Fibroblast of villous mesenchyme (primary cell): ENCODE data around the gene TUBA3C. TPM values are rescaled to one million over a fixed set of nuclear protein-coding genes. Genes with fewer than 3 reads are reported as not detected.
"Not testable (repeated sequence)": the region's sequence is repeated elsewhere in the genome, so short reads cannot be mapped to it uniquely, and the experiment has no call there.

Source experiments
- DNase-seq: peaks from one replicate; pipeline ENCODE4 v3.0.0-alpha.2; 2010; ENCODE audit warnings: low read depth
- H3K4me3 ChIP-seq: 2 replicates; pipeline ENCODE4 v1.5.1; 2011; ENCODE audit warnings: low read depth, mild to moderate bottlenecking, low read length
- total RNA-seq: library from RNA; depleted of rRNA; stranded (reverse); fragments of >200 nt; gene quantifications from 2 replicates; pipeline ENCODE4 v1.2.3, GENCODE V29; 2012
- TF ChIP-seq, protein P1 (sequence below): IDR thresholded peaks from 2 replicates; pipeline ENCODE4 v1.5.1; 2012; ENCODE audit warnings: low read depth, mild to moderate bottlenecking, low read length; ENCODE audit not compliant: insufficient read depth

Gene TUBA3C
- total RNA-seq, 1 donor, result not detected

DNA sequence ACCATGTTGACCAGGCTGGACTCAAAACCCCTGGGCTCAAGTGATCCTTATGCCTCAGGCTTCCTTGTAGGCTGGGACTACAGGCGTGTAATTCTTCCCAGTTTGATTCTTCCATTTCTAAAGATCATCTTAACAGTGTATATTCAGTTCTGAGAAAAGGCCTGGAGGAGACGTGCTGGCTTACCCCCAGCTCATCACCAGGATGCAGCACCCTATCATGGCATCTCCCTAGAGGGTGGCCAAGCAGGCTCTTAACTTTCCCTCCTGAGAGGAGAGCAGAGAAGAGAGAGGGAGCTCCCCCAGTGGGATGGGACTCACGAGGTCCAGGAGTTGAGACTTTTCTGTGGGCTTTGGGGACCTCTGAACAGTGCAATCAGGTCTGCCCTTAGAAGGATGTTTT lies 2.1 kb upstream of the TUBA3C start:
- TF ChIP-seq, protein P1, sequence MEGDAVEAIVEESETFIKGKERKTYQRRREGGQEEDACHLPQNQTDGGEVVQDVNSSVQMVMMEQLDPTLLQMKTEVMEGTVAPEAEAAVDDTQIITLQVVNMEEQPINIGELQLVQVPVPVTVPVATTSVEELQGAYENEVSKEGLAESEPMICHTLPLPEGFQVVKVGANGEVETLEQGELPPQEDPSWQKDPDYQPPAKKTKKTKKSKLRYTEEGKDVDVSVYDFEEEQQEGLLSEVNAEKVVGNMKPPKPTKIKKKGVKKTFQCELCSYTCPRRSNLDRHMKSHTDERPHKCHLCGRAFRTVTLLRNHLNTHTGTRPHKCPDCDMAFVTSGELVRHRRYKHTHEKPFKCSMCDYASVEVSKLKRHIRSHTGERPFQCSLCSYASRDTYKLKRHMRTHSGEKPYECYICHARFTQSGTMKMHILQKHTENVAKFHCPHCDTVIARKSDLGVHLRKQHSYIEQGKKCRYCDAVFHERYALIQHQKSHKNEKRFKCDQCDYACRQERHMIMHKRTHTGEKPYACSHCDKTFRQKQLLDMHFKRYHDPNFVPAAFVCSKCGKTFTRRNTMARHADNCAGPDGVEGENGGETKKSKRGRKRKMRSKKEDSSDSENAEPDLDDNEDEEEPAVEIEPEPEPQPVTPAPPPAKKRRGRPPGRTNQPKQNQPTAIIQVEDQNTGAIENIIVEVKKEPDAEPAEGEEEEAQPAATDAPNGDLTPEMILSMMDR, result no peak
- H3K4me3 ChIP-seq, result no peak overlapping the region
- DNase-seq, result no peak

DNA sequence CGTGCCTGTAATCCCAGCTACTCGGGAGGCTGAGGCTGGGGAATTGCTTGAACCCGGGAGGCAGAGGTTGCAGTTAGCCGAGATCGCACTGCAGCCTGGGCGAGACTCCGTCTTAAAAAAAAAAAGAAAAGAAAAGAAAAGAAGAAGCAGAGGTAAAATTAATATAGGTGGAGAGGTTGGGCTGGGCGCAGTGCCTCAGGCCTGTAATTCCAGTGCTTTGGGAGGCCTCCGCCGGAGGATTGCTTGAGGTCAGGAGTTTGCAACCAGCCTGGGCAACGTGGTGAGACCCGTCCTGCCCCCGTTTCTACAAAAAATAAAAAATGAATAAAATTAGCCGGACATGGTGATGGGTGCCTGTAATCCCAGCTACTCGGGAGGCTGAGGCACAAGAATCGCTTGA lies 912 bp upstream of the TUBA3C start:
- no peak overlapping the region for H3K4me3 ChIP-seq
- DNase-seq, result no peak
- TF ChIP-seq, protein P1, result no peak

DNA sequence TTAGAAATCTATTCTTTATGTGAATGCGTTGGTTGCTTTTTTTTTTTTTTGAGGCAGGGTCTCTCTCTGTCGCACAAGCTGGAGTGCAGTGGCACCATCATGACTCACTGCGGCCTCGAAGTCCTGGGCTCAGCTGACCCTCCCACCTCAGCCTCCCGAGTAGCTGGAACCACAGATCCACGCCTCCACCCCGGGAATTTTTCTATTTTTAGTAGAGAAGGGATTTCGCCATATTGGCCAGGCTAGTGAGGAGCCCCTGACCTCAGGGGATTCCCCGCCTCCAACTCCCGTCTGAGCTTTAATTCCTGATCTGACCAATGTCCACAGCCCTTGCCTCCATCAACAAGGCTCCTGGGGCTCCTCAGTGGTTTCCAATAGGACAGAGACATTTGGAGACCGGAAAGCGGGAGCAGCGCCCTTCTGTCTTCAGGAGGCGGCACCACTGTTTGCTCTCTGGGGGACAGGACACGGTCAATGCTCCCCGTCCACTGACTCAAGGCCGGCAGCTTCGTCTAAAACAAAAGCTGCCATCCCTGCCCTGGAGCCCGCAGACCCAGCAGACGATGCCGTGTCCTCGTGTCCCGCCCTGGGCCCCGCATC lies 503 bp downstream of the TUBA3C start:
- no peak for DNase-seq
- no peak overlapping the region for H3K4me3 ChIP-seq
- TF ChIP-seq, protein P1, result no peak

DNA sequence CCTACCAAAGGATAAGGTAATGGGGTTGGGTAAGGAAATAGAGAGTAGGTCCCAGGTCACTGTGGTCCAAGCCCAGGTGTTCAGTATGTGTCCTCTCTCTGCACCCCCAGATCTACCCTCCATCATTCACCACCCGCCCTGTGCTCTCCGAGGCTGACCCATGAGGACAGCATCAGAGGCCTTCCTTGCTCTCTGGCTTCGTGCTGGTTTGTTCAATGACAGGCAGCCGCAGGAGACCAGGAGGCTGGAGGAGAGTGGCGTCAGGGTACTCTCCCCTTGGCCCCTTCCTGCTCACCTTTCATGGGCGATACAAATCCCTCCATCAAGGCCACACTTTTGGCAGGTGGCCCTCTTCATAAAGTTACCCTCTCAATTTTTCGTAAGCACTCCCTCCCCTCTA lies 1.7 kb downstream of the TUBA3C start:
- TF ChIP-seq, protein P1, result no peak
- DNase-seq, result no peak
- H3K4me3 ChIP-seq, result no peak overlapping the region

DNA sequence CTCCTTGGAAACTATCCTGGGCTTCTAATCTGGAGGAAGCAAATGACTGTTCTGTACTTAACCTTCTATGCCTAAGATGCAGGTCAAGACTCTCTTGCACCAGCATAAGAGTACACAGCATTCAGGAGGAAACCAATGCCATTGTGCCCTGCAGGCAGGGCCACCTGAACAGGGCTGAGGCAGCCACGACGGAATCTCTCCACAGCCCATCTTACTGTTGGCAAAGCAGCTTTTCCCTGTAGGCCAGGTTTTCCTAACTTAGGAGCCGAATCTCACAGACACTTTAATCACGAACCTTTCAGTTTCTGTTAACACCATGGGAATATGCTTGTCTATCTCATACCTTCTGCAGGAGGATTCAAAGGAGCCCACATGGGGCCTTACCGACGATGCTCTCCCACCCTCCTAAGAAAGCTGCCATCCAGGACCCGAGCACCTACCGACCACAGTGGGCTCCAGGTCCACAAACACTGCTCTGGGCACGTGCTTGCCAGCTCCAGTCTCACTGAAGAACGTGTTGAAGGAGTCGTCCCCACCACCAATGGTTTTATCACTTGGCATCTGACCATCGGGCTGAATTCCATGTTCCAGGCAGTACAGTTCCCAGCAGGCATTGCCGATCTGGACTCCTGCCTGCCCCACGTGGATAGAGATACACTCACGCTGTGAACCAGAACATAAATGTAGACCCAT lies 2.6 kb downstream of the TUBA3C start:
- no peak overlapping the region for H3K4me3 ChIP-seq
- no peak for DNase-seq
- TF ChIP-seq, protein P1, result no peak

DNA sequence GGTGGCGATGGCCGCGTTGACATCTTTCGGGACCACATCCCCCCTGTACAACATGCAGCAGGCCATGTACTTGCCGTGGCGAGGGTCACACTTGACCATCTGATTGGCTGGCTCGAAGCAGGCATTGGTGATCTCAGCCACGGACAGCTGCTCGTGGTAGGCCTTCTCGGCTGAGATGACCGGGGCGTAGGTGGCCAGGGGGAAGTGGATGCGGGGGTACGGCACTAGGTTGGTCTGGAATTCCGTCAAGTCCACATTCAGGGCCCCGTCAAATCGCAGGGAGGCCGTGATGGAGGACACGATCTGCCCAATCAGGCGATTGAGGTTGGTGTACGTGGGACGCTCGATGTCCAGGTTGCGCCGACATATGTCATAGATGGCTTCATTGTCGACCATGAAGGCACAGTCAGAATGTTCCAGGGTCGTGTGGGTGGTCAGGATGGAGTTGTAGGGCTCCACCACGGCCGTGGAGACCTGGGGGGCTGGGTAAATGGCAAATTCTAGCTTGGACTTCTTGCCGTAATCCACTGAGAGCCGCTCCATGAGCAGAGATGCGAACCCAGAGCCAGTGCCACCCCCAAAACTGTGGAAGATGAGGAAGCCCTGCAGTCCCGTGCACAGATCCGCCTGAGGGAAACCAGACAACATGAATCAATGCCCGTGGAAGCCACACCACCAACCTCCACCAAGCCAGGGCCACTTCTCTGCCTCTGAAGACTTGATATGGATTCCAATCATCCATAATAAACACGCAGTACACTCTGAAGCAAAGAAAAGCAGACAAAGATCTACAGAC lies 4.4 kb downstream of the TUBA3C start:
- not testable (repeated sequence) for DNase-seq, H3K4me3 ChIP-seq

DNA sequence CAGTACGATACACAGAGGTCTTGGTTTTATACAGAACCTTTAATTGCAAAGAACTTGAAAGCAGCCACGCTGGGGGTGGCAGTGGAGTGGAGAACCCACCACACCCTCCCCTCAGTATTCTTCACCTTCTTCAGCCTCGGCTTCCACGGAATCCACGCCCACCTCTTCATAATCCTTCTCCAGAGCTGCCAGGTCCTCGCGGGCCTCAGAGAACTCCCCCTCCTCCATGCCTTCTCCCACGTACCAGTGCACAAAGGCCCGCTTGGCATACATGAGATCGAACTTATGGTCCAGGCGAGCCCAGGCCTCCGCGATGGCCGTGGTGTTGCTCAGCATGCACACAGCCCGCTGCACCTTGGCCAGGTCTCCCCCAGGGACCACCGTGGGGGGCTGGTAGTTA lies 7.9 kb downstream of the TUBA3C start:
- TF ChIP-seq, protein P1, result no peak
- no peak overlapping the region for H3K4me3 ChIP-seq
- no peak for DNase-seq
